LoVo (cell line): ENCODE results near the gene CLOCK.

Source experiments
- DNase-seq: peaks from one replicate; pipeline ENCODE4 v3.0.0-alpha.2; 2016; ENCODE audit warnings: low spot score

CLOCK gene

DNA sequence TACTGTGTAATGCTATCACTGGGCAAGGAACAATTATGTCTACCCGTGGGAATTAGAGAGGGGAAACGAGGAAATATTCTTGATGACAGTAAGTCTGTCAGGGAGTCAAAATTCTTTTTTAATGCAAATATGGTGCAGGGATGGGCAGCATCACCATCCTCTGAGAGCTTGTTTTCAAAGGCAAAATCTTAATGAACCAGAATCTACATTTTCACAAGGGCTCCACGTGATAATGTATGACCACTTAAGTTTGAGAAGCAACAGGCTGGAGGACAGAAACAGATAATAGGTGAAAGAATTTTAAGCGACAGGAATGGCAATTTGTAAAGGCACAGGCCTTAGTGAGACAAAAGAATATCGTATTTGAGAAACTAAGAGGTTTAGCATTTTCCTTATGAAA, 63.4 kb downstream of the CLOCK start:
- DNase-seq, result no peak

GRCh38 chr4:55475394-55476243, 71.1 kb downstream of the CLOCK start:
- no peak for DNase-seq

DNA sequence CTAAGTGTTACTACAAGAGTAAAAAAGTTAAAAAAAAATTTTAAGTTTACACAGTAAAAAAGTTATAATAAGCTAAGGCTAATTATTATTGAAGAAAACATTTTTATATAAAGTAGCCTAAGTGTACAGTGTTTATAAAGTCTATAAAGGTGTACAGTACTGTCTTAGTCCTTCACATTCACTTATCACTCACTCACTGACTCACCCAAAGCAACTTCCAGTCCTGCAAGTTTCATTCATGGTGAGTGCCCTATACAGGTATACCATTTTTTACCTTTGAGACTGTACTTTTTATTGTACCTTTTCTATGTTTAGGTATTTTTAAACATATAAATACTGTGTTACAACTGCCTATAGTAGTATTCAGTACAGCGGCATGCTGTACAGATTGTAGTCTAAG, 76.7 kb downstream of the CLOCK start:
- no peak for DNase-seq

- no peak for DNase-seq
These were observed 78.0 kb downstream of the CLOCK start for GRCh38 chr4:55468724-55469123.

DNA sequence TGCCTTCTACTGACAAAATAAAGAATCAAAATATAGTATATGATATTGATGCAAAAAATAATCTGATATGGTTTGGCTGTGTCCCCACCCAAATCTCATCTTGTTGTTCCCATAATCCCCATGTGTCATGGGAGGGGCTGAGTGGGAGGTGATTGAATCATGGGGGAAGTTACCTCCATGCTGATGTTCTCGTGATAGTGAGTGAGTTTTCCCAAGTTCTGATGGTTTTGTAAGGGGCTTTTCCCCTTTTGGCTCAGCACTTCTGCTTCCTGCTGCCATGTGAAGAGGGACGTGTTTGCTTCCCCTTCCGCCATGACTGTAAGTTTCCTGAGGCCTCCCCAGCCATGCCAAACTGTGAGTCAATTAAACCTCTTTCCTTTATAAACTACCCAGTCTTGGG, 80.7 kb downstream of the CLOCK start:
- DNase-seq, result no peak

DNA sequence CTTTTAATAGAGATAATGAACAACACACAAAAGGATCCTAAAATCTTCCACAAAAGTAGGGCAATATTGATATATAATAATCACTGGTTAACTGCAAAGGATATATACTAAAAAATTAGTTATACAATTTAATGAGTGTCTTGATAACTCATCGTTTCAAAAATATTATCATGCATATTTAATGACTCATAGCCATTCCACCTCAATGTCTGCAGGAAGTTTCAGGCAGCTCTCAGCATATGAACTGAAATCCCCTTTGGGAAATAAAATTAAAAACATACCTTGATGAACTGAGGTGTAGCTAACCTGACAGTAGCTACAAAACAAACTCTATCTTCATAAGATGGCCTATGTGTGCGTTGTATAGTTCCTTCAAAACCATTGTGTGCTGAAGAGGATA, 88.1 kb downstream of the CLOCK start:
- DNase-seq, result no peak

DNA sequence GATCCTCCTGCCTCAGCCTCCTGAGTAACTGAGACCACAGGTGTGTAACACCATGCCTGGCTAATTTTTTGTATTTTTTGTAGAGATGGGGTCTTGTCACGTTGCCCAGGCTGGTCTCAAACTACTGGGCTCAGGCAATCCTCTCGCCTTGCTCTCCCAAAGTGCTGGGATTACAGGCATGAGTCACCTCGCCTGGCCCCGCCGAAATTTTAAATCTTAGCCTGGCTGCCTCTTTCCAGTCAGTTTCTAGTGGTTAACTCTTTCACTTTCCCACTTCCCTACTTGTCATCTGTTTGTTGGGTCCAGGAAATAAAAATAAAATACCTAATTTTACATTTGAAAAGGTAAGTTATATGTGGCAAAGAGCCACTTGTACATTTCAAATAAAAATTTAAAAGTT, 88.5 kb downstream of the CLOCK start:
- DNase-seq, result no peak

DNA sequence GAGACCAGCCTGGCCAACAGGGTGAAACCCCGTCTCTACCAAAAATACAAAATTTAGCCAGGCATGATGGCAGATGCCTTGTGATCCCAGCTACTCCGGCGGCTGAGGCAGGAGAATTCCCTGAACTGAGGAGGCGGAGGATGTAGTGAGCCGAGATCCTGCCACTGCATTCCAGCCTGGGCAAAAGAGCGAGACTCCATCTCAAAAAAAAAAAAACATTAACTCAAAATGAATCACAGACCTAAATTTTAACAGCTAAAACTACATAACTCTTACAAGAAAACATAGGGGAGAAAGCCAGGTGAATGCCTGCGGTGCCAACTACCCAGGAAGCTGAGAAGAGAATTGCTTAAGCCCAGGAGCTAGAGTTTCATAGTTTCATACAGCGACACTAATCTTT, 96.1 kb downstream of the CLOCK start:
- DNase-seq, result no peak

- no peak for DNase-seq
These were observed 98.9 kb downstream of the CLOCK start for GRCh38 chr4:55447831-55448230.

- DNase-seq, result no peak
These were observed 99.5 kb downstream of the CLOCK start for GRCh38 chr4:55447108-55447708.

DNA sequence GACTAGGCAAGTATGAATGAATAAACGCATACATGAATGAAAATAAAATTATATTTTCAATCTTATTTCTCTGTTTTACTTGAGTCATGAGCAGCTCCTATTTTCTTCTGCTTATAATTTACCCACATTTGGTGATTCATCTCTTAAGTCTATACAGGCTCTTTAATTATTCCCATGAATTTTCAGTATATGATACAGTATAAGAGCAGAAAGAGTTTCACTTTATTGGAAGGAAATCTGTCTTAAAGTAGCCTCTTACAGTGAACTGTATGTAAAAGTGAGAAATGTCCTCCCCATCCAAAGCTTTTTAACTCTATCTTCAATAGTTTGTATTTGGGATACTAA, 100.2 kb downstream of the CLOCK start:
- DNase-seq, result no peak

DNA sequence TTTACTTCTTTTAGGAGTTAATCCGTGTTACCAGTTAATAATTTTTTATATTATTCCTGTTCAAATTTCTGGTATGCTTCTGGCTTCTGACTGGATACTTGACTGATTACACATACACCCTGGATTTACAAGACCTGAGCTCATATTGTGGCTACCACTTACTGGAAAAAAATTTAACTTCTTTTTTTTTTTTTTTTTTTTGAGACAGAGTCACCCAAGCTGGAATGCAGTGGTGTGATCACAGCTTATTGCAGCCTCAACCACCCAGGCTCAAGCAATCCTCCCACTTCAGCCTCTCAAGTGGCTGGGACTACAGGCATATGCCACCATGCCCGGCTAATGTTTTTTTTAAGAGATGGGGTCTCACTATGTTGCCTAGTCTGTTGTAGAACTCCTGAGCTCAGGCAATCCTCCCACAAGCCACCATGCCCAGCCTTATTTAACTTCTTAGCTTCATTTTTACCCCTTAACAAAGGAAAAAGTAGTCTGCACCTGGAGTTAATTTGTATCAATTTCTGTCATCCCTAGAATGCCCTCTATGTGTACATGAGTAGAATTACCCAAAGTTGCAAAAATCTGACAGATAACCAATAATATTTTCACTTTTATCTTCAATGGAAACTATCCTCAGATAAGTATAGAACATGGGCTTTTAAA, 100.7 kb downstream of the CLOCK start:
- DNase-seq, result no peak

GRCh38 chr4:55444827-55445226, 101.9 kb downstream of the CLOCK start:
- no peak for DNase-seq

DNA sequence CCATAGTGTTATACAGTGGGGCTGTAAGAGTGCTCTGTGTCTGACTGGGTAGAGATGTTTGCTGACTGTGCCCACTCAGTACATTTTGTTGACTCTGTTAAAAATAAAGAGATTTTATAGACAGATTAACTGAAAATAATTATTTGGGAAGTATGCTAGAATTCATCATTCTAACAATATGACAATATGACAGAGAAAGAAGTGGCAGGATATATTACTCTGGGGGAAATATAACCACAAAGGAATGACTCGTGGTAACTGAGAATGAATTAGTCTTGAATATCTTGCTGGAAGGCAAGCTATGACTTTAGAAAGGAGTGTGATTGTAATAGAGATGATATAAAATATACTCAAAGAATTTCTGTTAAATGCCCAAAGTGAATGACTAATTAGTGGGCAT, 104.2 kb downstream of the CLOCK start:
- no peak for DNase-seq

- no peak for DNase-seq
These were observed 105.9 kb downstream of the CLOCK start for GRCh38 chr4:55440786-55441185.

- peak; percentile 20 for DNase-seq
These were observed 107.7 kb downstream of the CLOCK start for GRCh38 chr4:55439023-55439422.

GRCh38 chr4:55438314-55438713, 108.4 kb downstream of the CLOCK start:
- DNase-seq, result peak; percentile 30

GRCh38 chr4:55437823-55438222, 108.9 kb downstream of the CLOCK start:
- no peak for DNase-seq

DNA sequence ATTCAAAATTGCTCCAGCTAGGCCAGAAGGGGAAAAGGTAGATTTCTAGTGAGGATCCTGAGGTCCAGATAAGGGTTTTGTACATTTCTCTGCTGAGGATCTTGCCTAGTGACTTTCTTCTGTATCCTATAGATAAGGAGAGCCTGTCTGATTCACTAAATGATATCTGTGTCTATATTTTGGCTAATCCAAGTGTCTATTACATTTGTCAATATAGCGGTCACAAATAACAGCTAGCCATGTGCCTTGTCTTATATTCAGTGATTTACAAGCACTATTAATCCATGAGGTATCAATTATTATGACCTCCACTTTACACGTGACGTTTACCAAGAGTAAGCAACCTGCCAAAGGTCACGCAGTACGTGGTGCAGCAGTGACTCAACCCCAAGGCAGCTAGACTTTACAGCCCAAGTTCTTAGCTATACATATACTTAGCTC, 109.3 kb downstream of the CLOCK start:
- peak; percentile 12 for DNase-seq

GRCh38 chr4:55435141-55435841, 111.4 kb downstream of the CLOCK start:
- no peak for DNase-seq

- no peak for DNase-seq
These were observed 114.9 kb downstream of the CLOCK start for GRCh38 chr4:55431710-55432336.

GRCh38 chr4:55424791-55425190, 121.9 kb downstream of the CLOCK start:
- no peak for DNase-seq
